Esophagus squamous epithelium (tissue), 4 donors: ENCODE results near the gene PTPRD.

Experiments used
- POLR2A ChIP-seq, 4 donors: fragments of 450-650 bp; IDR thresholded peaks; one replicate each; pipeline ENCODE4 v1.6.1; 2017; ENCODE audit warnings: antibody characterized with exemption in 4 of 4, mild to moderate bottlenecking in 4 of 4, moderate library complexity in 3 of 4
- TF ChIP-seq, protein P1 (sequence below), 6 experiments: fragments of 450-650 bp in 4 of 6; fragments of 200-600 bp in 2 of 6; sonication (generic) in 2 of 6; IDR thresholded peaks; one replicate each; pipeline ENCODE4 v1.5.1; 2016 to 2019; ENCODE audit warnings: antibody characterized with exemption in 6 of 6, mild to moderate bottlenecking in 4 of 6, moderate library complexity in 4 of 6

DNA sequence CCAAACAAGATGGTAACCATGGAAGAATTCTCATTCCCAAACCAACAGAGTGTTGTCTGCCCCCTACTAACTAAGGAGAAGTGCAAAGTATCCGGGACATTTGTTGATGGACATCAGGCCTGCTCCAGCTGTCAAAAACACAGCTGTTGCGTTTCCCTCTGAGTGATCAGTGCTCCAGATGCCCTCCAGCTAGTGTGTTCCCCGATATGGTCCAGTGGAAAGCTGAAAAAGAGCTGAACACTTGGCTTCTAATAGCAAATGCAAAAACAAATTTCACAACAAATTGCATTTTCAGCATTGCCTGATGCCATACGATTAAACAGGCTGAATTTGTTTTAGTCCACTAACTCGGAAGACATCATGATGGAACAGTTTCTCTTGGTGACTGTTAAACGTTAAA lies 1398.7 kb downstream of the PTPRD start:
- TF ChIP-seq, protein P1, sequence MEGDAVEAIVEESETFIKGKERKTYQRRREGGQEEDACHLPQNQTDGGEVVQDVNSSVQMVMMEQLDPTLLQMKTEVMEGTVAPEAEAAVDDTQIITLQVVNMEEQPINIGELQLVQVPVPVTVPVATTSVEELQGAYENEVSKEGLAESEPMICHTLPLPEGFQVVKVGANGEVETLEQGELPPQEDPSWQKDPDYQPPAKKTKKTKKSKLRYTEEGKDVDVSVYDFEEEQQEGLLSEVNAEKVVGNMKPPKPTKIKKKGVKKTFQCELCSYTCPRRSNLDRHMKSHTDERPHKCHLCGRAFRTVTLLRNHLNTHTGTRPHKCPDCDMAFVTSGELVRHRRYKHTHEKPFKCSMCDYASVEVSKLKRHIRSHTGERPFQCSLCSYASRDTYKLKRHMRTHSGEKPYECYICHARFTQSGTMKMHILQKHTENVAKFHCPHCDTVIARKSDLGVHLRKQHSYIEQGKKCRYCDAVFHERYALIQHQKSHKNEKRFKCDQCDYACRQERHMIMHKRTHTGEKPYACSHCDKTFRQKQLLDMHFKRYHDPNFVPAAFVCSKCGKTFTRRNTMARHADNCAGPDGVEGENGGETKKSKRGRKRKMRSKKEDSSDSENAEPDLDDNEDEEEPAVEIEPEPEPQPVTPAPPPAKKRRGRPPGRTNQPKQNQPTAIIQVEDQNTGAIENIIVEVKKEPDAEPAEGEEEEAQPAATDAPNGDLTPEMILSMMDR (IDR thresholded peaks at IDR 0.05), result no peak
- no peak for TF ChIP-seq POLR2A (IDR thresholded peaks at IDR 0.05)
